ENCODE results near the gene MMAB. TPM values are rescaled to one million over a fixed set of nuclear protein-coding genes. Genes with fewer than 3 reads are reported as not detected.

Gene MMAB
- polyA plus RNA-seq, 4 donors: 35.0 to 44.9 (median 37.5) TPM

DNA sequence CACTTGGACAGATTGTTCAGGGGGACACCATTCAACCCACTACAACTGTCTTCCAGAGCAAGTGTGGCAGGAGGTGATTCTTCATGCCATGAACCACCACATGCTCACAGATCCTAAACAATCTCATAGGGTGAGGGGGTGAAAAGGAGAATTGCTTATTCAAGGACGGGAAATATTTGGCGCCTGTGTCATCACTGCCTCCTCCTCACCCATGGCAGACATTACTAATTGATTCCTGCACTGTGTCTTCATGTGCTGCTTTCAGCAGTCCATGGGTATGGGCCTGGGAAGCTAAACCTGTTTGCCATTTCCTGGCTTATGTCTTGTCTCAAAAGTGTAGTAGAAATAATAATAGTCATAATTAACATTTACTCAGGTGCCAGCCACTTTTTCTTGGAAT lies 31.3 kb downstream of the MMAB start:
- DNase-seq (ENCODE audit: low read depth in 4 of 4, low spot score in 2 of 4): no peak

DNA sequence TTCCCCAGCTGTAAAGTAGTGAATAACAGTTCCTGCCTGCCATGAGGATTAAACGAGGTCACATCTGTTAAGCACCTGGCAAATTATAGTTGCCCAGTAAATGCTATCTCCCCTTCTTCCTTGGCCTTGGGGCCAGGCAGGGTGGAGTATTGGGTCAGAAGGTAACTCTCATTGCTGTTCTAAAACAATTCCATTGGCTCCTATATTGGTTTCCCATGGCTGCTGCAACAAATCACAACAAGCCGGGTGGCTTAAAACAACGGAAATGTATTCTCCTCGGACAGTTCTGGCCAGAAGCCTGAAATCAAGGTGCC lies 31.9 kb downstream of the MMAB start:
- no peak for DNase-seq (ENCODE audit: low read depth in 4 of 4, low spot score in 2 of 4)

DNA sequence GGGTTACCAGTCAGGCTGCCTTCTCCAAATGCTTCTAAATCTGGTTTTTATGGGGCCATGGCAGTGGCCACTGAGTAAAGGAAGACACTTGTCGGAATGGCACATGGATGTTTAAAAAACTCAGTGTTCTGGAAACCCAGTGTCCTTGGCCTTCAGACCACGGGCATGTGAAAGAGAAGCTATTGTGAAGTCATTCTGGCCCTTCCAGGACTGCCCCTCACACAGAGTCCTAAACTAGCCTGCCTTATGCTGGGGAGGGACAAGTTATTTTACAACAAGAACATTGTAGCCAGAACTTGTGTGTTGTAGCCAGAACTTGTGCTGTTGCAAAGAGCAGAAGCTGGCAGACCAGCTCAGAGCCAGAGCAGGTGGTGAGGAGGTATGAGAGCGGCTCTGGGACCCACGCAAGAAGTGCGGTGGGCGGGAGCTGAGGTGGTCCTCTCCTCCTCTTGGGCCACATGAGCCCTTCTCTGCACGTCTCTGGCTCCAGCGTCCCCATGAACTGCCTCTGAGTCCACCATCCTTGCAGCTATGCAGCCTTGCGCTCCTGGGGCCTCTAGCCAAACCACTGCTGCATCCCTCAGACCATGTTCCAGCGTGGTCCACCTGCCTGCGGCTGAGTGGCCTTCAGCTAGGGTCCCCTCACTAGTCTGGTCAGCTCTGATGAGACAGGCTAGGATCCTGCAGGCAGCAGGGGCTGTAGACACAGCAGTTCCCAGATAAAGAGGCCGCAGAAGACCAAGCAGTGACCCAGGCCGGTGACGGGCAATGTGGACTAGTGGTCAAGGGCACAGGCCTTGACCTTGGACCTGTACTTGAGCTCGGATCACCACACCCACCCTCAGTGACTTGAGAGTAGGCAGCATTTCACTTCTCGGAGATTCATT lies 32.5 kb downstream of the MMAB start:
- DNase-seq (ENCODE audit: low read depth in 4 of 4, low spot score in 2 of 4): no peak

DNA sequence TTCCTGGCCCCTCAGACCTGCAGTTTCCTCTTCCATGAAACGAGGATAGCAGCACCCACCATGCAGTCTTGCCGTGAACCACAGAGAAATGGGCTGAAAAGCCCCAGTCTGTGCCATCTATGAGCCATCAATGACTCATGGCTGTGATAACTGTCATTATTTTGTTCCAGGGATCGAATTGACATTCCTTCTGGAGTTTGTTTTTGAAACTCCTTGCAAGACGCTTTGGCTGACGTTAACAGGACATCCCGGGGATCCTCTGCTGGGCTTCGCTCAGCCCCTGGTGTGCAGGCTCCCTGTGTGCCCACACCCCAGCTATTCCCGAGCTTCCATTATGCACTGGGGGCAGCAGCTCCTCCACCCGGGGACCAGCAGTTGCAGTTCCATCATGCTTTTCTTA lies 33.8 kb downstream of the MMAB start:
- no peak for DNase-seq (ENCODE audit: low read depth in 4 of 4, low spot score in 2 of 4)

DNA sequence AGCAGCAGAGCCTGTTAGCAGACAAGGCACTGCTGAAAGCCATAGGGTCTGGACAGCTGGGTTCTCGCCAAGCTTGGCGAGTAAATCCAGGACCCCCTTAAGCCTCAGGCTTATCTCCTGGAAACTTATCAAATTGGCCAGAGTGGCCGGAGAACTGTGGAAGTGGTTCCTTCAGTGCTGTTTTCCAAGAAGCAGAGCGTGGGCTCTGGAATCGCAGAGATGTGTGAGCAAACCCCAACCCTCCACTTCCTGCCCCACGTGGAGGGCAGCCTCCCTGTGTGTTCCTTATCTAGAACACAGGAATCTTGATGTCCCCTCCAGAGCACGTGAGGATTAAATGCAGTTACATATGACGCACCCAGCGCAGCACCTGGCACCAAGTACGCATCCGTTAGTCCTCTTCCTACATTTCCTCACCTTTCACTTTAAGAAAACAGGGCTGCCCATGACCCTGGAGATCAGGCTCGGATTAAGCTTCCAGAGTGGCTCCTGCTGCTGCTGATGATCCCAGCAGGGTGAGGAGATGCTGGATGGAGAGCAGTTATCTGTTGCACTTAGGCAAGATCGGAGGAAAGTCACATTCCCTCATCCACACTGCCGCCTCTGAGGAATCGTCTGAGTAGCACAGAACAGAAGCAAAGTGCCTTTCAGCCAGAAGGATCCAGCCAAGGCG lies 35.0 kb downstream of the MMAB start:
- DNase-seq (ENCODE audit: low read depth in 4 of 4, low spot score in 2 of 4): no peak

DNA sequence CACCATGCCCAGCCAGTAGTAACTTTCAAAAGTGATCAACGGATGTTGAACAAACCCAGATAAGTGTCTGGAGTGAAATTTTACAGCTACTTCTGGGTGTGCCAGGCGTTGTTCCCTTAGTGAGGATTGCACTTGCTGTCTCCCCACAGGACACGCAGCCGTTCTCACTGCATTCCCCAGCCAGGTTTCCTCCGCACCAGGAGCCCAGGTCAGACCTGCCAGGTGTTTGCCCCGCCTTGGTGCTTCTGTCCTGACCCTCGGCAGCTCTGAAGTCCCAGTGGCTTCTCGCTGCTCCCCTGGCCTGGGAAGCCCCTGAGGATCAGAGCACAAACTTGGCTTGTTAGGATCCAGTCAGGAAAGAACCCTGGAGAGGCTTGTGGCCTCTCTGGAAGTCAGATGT lies 36.2 kb downstream of the MMAB start:
- no peak for DNase-seq (ENCODE audit: low read depth in 4 of 4, low spot score in 2 of 4)

DNA sequence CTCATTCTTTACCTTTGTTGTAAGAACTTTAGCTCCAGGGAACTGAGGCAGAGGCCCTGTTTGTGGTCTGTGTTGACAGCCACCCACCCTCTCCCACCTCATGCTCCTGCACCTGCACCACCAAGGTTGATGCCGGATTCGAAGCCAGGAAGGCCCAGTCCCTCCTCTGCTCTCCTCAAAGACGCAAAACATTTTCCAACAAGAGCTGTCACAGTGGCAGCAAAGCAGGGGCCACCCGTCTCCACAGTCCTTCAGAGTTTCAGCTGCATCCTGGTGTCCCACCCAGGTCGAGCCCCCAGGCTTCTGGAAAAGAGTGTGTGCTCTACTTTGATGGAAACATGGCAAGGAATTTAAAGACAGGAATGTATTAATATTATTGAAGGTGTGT lies 37.4 kb downstream of the MMAB start:
- no peak for DNase-seq (ENCODE audit: low read depth in 4 of 4, low spot score in 2 of 4)

DNA sequence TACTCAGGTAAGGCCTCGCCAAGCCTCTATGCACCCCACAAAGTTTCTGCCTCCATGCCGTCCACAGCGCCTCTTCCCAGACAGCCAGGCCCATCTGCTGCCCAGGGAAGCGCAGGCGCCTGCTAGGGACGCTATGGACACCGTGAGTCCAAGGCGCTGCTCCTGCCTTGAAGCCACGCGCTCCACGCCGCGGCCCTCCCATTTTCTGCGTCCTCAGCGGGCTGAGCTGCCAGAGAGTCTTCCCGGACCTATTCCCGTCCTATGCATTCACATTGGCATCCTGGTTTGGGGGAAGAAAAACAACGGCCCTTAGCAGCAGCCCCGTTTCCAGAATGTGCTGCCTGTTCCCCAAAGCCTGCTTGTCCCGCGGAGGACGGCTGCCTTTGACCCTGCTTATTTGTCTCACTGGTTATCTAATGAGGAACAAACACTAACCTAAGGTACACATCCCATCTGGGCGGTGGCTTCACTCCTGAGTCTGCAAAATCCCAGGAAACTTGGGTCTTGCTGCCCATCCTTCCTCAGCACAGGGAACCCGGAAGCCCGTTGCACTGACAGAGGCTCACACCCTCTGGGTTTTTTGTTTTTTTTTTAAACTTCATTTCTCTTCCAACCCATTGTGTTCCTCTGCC lies 38.0 kb downstream of the MMAB start:
- DNase-seq (ENCODE audit: low read depth in 4 of 4, low spot score in 2 of 4): no peak

DNA sequence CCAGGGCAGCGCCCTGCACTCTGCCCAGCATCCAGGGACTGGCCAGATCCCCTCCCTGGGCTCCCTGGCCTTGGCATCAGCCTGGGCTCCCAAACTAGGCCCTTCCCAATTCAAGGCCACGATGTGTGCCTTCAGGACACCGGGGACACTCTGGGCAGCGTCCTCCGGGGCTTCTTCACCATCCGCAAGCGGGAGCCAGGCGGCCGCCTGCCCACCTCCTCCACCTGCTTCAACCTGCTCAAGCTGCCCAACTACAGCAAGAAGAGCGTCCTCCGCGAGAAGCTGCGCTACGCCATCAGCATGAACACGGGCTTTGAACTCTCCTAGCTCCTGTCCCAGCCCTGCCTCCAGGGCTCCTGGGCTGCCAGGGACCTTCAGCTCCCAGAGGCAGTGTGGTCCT lies 38.8 kb downstream of the MMAB start:
- no peak for DNase-seq (ENCODE audit: low read depth in 4 of 4, low spot score in 2 of 4)

DNA sequence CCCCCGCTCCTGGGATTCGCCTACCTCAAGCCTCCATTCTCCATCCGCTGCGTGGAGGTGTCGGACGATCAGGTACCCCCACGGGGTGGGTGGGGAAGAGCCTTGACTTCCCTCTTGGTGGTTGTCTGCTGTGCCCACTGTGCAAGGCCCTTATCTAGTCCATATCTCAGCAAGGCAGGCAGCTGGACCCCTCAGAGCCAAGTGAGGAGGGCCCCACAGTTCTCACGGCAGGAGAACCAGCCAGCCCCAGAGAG lies 39.9 kb downstream of the MMAB start:
- DNase-seq (ENCODE audit: low read depth in 4 of 4, low spot score in 2 of 4): no peak

DNA sequence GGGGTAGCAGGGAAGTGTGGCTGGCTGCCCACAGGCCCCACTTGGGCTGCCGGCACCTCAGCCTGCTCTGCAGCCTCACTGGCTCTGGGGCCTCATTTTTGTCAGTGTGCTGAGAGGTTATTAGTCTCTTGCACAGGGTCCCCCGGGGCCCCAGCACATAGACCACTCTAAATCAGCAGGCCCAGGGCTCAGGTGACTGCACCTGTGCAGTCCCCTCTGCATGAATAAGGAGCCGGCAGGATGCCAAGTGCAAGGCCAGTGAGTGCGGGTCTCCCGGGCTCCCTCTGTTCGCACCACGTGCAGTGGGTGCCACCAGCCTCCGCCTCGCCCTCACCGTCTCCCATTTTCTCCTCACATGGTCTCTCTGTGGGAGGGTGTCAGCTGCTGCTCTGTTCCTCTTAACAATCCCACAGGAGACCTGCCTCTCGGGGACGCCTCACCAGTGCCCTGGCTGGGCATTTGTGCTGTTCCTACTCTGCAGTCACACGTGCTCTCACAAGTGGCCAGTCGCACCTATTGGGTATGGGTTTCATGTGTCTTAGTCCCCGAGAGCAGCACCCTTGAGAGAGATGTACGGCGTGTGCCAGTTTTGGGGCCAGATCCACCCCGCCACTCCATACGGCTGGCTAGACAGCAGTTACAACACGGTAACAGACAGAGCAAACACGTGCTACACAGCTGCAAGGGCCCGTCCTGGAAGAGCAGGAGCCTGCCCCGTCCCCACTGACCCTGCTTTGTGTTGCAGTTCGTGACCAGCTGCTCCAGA lies 40.4 kb downstream of the MMAB start:
- no peak for DNase-seq (ENCODE audit: low read depth in 4 of 4, low spot score in 2 of 4)

DNA sequence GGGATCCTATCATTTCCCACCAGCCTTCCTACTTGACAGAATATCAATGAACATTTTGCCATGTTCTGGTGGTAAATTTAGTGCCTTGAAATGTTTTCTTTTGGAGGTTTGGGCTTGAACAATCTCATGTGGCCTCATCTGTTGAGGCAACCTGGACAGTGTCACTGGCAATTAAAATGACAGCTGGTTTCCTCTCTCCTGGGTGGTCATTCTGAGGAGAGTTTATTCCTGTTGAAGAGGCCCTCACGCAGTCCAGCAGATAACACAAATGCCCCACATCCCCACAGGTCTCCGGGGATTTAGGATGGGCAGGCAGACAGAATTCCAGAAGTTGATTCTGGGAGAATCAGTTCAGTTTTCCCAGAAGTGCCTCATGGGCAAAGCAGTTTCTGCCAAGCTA lies 41.9 kb downstream of the MMAB start:
- no peak for DNase-seq (ENCODE audit: low read depth in 4 of 4, low spot score in 2 of 4)

DNA sequence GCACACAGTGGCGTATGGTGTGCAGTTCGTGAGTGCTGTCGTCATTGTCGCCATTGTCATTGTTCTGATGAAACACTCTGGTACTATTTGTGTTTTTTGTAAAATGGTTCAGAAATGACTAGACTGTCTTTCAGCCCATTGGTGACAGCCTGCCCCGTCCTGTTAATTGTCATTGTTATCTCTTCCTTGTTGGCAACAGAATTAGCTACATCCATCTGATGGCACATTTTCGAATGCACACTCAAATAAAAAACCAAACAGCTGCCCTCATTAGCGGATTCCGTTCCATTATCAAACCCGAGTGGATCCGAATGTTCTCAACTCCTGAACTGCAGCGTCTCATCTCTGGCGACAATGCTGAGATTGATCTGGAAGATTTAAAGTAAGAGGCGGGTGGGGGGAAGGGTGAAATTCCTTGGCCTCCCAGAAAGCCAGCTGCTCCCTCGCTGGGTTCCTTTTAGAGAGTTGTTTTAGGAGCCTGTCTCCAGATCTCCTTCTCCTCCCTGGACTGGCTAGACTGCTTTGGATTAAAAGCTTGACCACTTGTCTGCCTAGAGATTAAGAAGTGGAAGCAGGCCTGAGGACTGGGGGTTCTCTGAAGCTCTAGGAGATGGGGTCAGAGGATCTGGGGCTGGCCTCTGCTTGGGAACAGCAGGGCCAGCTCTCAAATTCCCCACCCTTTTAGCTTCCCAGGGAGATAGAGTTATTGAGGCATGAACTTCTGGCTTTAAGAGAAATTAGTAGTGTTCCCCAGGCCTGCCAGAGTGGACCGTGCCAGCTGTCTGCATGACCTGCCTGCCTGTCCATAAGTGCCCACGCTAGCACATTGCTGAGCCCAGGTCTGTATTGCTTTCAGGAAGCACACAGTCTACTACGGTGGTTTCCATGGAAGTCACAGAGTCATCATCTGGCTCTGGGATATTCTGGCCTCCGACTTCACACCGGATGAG lies 43.3 kb downstream of the MMAB start:
- no peak for DNase-seq (ENCODE audit: low read depth in 4 of 4, low spot score in 2 of 4)

DNA sequence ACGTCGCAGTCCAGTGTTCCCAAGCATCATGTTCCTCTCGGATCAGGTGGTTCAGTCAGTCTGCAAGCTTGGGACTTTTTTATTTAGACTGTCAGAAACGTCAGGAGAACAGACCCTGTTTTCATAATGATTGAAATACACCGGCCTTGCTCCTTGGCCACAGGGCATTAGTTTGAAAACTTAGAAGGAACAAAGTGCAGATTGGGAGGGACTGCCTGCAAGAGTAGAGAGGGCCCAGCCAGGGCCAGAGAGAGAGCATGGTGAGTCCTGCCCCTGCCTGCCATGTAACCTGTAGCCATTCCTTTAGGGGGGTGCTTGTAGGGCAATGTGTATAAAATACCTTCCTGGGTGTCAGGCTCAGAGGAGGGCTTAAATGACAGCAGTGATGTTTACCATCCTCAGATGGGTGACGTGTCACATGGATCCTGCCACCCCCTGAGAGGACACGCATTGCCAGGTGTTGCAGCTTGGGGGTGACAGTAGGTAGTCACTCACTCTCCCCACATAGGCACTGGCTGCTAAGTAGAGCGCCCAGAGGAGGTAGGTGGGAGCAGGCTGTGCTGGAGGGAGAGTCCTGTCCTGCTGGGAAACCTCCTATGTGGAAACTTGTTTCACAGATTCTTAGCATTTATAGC lies 45.7 kb downstream of the MMAB start:
- DNase-seq (ENCODE audit: low read depth in 4 of 4, low spot score in 2 of 4): no peak

DNA sequence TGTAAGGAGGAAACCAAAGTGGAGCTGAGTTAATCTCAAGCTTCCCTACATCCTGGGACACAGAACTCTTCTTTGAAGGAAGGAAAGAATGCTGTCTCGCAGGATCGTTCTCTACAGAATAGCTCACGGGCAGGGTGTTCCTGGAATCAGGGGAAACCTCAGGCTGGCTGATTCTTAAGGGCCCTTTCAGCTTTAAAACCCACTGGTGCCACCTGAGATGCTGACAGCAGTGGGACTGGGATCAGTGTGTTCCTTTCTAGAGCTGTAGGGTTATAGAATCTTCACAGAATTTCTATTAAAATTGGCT lies 48.1 kb downstream of the MMAB start:
- no peak for DNase-seq (ENCODE audit: low read depth in 4 of 4, low spot score in 2 of 4)

DNA sequence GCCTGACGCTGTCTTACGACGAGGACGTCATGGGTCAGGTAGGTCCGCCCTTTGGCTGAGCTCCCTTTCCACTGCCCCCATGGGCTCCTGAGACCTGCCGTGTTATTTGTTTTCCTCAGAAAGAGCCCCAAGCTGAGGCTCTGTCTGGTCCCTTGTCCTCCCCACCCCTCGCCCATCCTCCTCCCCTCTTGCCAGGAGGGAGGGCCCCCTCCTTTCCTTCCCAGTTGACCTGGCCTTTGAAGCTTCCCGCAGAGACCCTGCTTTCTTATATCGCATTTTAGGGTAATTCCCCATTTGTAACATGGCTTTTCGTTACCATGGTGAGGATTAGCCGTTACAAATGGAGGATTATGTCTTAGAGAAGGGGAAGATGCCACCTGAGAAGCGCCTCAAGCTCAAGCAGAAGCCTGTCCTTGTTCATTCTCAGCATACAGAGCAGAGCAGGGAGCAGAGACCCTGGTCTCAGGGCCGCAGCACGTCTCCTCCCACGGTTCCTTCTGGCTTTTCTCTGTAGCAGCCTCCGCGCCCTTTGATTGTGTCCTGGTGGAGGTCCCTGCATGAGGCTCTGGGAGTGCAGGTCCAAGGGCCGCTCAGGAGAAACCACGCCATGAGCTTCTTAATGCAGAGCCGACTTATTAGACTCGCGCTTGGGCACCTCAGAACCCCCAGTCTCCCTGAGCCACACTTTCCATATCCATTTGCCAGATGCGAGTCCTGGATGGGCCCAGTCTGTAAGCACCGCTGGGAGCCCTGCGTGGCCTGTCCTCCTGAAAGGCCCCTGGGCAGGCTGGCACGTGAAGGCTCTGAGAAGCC lies 48.6 kb downstream of the MMAB start:
- no peak for DNase-seq (ENCODE audit: low read depth in 4 of 4, low spot score in 2 of 4)

DNA sequence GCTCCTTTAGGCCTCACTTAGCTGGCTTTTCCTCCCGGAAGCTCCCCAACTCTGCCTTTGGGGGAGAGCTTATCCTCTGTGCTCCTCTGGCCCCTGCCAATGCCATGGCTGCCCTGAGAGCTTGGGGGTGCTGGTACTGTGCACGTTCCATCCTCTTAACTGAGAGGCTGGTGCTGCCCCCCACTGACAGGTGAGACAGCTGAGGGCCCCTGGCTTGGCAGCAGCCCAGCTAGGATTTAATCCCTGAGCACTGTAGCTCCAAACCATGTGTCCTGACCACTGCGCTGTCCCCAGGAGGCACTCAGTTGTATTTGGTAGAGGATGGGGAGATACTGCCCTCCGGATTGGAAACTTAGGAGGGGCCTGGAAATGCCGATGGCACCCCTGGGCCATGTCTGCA lies 49.8 kb downstream of the MMAB start:
- DNase-seq (ENCODE audit: low read depth in 4 of 4, low spot score in 2 of 4): no peak

DNA sequence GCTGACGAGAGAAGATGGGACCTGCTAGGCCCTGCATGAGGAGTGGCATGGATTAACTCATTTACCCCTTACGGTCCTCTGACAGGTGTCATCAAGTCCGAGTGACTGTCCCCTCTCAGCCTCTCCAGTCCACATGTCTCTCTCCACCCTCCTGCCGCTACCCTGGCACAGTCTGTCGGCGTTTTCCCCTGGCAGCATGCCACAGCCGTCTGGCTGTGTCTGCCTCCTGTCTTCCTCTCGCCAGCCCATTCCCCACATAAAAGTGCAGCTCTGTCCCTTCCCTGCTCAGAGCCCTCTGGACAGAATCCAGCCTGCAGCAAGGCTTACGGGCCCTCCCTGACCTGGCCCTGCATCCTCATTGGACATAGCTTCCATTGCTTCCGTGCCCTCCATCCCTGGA lies 50.2 kb downstream of the MMAB start:
- no peak for DNase-seq (ENCODE audit: low read depth in 4 of 4, low spot score in 2 of 4)

DNA sequence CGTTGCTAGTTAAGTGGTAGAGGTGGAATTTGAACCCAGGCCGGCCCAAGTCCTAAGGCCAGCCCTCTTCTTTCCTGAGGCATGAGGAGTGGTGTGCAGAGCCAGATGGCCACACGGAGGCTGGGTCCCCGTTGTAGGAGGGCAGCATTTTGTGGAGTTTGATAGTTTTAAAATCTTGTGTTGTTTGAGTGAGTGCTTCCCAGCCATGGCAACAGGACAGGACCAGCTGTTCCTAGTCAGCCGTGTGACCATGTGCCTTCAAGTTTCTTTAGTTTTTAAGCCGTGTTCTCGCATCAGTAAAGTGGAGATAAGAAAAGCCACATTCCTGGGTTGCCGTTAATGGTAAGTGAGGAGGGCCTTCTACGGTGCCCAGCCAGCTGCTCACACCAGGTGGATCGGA lies 51.5 kb downstream of the MMAB start:
- no peak for DNase-seq (ENCODE audit: low read depth in 4 of 4, low spot score in 2 of 4)
